GM12878 (cell line): ENCODE data around the gene AADACL2. TPM values are rescaled to one million over a fixed set of nuclear protein-coding genes. Genes with fewer than 3 reads are reported as not detected.

ENCODE experiments used
- ATAC-seq: fragments of 200-7000 bp; cut with Tn5 transposase; 3 replicates; pipeline ENCODE4 v1.9.1; 2020; ENCODE audit warnings: mild to moderate bottlenecking, moderate library complexity
- BruUV-seq: library from RNA; stranded (reverse); fragments of 400-500 nt; replicated peaks from 2 replicates; lab custom pipeline; 2021; lab: Mats Ljungman, UMichigan
- CTCF ChIA-PET: fragments of 300-600 bp; sonication (Branson Sonifier 250); formaldehyde crosslinking; extraction: SDS; loops from one replicate; lab custom pipeline; 2021; ENCODE audit warnings: inconsistent platforms; lab: Yijun Ruan, JAX
- POLR2A ChIA-PET: fragments of 350-600 bp; formaldehyde crosslinking; extraction: SDS; loops from one replicate; lab custom pipeline; 2021; ENCODE audit warnings: inconsistent platforms; lab: Charles Lee
- RAD21 ChIA-PET: fragments of 300-600 bp; sonication (Branson Sonifier 250); formaldehyde crosslinking; loops from one replicate; lab custom pipeline; 2023; ENCODE audit warnings: antibody characterized with exemption; ENCODE audit not compliant: unreplicated experiment; lab: Charles Lee
- SMC1A ChIA-PET: fragments of 300-600 bp; sonication (Branson Sonifier 250); formaldehyde crosslinking; loops from one replicate; lab custom pipeline; 2023; ENCODE audit not compliant: unreplicated experiment, uncharacterized antibody; lab: Charles Lee
- DNase-seq: peaks from one replicate; pipeline ENCODE4 v3.0.0-alpha.2; 2011; ENCODE audit warnings: low read depth, low spot score
- FAIRE-seq: peaks from 3 replicates; lab custom pipeline; 2011; peaks lifted over from hg19 to GRCh38; lab: Jason Lieb, UNC
- H2AFZ ChIP-seq: 2 replicates; pipeline ENCODE4 v1.6.0; 2011; ENCODE audit warnings: low read depth, low read length, control low read depth; ENCODE audit not compliant: control insufficient read depth
- H3K27ac ChIP-seq: 2 replicates; pipeline ENCODE4 v1.5.1; 2011; ENCODE audit warnings: control low read depth; ENCODE audit not compliant: control insufficient read depth, insufficient read depth
- H3K27me3 ChIP-seq, 2 experiments: replicated peaks in 1 of 2; 2 replicates each; pipeline versions ENCODE4 v1.6.0 to v1.6.1; 2011; ENCODE audit warnings: low read length in 1 of 2; ENCODE audit not compliant: control insufficient read depth in 2 of 2, insufficient read depth in 2 of 2
- H3K36me3 ChIP-seq, 2 experiments: 2 replicates each; pipeline ENCODE4 v1.5.1; 2011; ENCODE audit warnings: low read length in 1 of 2; ENCODE audit not compliant: control insufficient read depth in 2 of 2, insufficient read depth in 2 of 2
- H3K4me1 ChIP-seq: 2 replicates; pipeline ENCODE4 v1.6.1; 2011; ENCODE audit warnings: mild to moderate bottlenecking, low read length, moderate library complexity, mixed read lengths; ENCODE audit not compliant: control insufficient read depth, insufficient read depth
- H3K4me2 ChIP-seq: 2 replicates; pipeline ENCODE4 v1.6.0; 2011; ENCODE audit warnings: control low read depth; ENCODE audit not compliant: control insufficient read depth, insufficient read depth
- H3K4me3 ChIP-seq: fragments of 200-600 bp; sonication (generic); 2 replicates; pipeline ENCODE4 v1.5.1; 2016
- H3K79me2 ChIP-seq: 2 replicates; pipeline ENCODE4 v1.6.0; 2011; ENCODE audit warnings: low read length; ENCODE audit not compliant: control insufficient read depth, insufficient read depth
- H3K9ac ChIP-seq: 2 replicates; pipeline ENCODE4 v1.8.0; 2011; ENCODE audit warnings: low read length, control low read depth, mixed read lengths; ENCODE audit not compliant: control insufficient read depth, insufficient read depth
- H3K9me3 ChIP-seq: replicated peaks from 3 replicates; pipeline ENCODE4 v1.5.1; 2011; ENCODE audit warnings: mild to moderate bottlenecking, low read length; ENCODE audit not compliant: control insufficient read depth, insufficient read depth
- H4K20me1 ChIP-seq: 2 replicates; pipeline ENCODE4 v1.6.0; 2011; ENCODE audit not compliant: control insufficient read depth, insufficient read depth
- BRCA1 ChIP-seq: IDR thresholded peaks from 2 replicates; pipeline ENCODE4 v1.6.1; 2011; ENCODE audit warnings: low read depth, low read length, improper control_type of control experiment
- E2F8 ChIP-seq: fragments of 450-650 bp; IDR thresholded peaks from 2 replicates; pipeline ENCODE4 v1.6.1; 2018; ENCODE audit warnings: mild to moderate bottlenecking, low read depth, moderate library complexity; ENCODE audit not compliant: partially characterized antibody
- FOXM1 ChIP-seq: IDR thresholded peaks from 2 replicates; pipeline ENCODE4 v1.6.1; 2012; ENCODE audit warnings: low read depth, mild to moderate bottlenecking, inconsistent platforms, low read length, moderate library complexity
- HCFC1 ChIP-seq: fragments of 150-350 bp; IDR thresholded peaks from 2 replicates; pipeline ENCODE4 v1.6.1; 2014; ENCODE audit warnings: low read length
- HDAC2 ChIP-seq: fragments of 200-600 bp; sonication (generic); IDR thresholded peaks from 2 replicates; pipeline ENCODE4 v1.6.1; 2017
- JUND ChIP-seq: IDR thresholded peaks from 2 replicates; pipeline ENCODE4 v1.6.1; 2012; ENCODE audit warnings: low read depth, mild to moderate bottlenecking, low read length, improper control_type of control experiment, moderate library complexity
- MXI1 ChIP-seq: fragments of 150-350 bp; IDR thresholded peaks from 2 replicates; pipeline ENCODE4 v1.6.1; 2011; ENCODE audit warnings: low read depth, mild to moderate bottlenecking, inconsistent platforms, low read length, improper control_type of control experiment
- NFYA ChIP-seq: IDR thresholded peaks from 2 replicates; pipeline ENCODE4 v1.6.1; 2011; ENCODE audit warnings: low read depth, mild to moderate bottlenecking, low read length, improper control_type of control experiment, borderline replicate concordance
- PBX3 ChIP-seq: IDR thresholded peaks from 2 replicates; pipeline ENCODE4 v1.6.1; 2011; ENCODE audit warnings: mild to moderate bottlenecking, low read depth, low read length, moderate library complexity; ENCODE audit not compliant: insufficient replicate concordance
- RELA ChIP-seq: fragments of 450-650 bp; IDR thresholded peaks from 2 replicates; pipeline ENCODE4 v1.8.0; 2014; ENCODE audit warnings: borderline replicate concordance; ENCODE audit not compliant: partially characterized antibody
- TARDBP ChIP-seq: IDR thresholded peaks from 2 replicates; pipeline ENCODE4 v1.6.1; 2016; ENCODE audit warnings: borderline replicate concordance
- YY1 ChIP-seq: IDR thresholded peaks from 2 replicates; pipeline ENCODE4 v1.6.1; 2011; ENCODE audit warnings: low read depth, mild to moderate bottlenecking, low read length
- ZZZ3 ChIP-seq: IDR thresholded peaks from 2 replicates; pipeline ENCODE4 v1.6.1; 2011; ENCODE audit warnings: low read depth; ENCODE audit not compliant: control insufficient read depth, insufficient read length
- WGBS: methylation state at CpG from one replicate; pipeline ENCODE4 v1.1.6; 2016; ENCODE audit warnings: low lambda C conversion rate; ENCODE audit not compliant: insufficient replicate concordance, insufficient coverage; ENCODE audit errors: missing lambda C conversion rate; 5-methylcytosine and 5-hydroxymethylcytosine counted together
- in situ Hi-C: fragments of 300-500 bp; cut with MboI; formaldehyde crosslinking; loops from 9 replicates; pipeline ENCODE4 v1.14.3; 2018; ENCODE audit warnings: mixed read lengths
- intact Hi-C: fragments of 100-400 bp; cut with micrococcal nuclease; formaldehyde crosslinking; loops from one replicate; pipeline ENCODE4 v1.14.2; 2022; ENCODE audit not compliant: unreplicated experiment
- polyA plus RNA-seq, 11 experiments: library from polyadenylated mRNA; depleted of rRNA in 4 of 11; unstranded in 6 of 11; stranded (reverse) in 5 of 11; fragments of >200 nt; fragmentation: Nextera tagmentation in 4 of 11; fragmentation: Illumina TruSeq in 1 of 11; extraction: Ambion mirVana in 4 of 11; extraction: Trizol in 1 of 11; gene quantifications; 1 replicate in 1 of 11; 2 replicates in 10 of 11; pipeline versions ENCODE4 v1.2.1 to v1.2.3, GENCODE V29; 2011 to 2016; ENCODE audit warnings: inconsistent platforms in 2 of 11, missing spikeins in 2 of 11, low read depth in 1 of 11
- total RNA-seq, 4 experiments: library from RNA; depleted of rRNA in 3 of 4; stranded (reverse); fragments of >200 nt in 3 of 4; fragmentation: Illumina TruSeq in 1 of 4; extraction: Trizol in 1 of 4; gene quantifications; 2 replicates each; pipeline versions ENCODE4 v1.2.1 to v1.2.3, GENCODE V29; 2013 to 2021
- TF ChIP-seq, protein P1 (sequence below): fragments of 150-350 bp; IDR thresholded peaks from 2 replicates; pipeline ENCODE4 v1.6.1; 2014; ENCODE audit warnings: mild to moderate bottlenecking, low read depth, low read length
- TF ChIP-seq, protein P2 (sequence below): IDR thresholded peaks from 2 replicates; pipeline ENCODE4 v1.6.1; 2011; ENCODE audit warnings: borderline replicate concordance, low read depth, mild to moderate bottlenecking, moderate library complexity, low read length; ENCODE audit not compliant: insufficient read depth, poor library complexity, severe bottlenecking

AADACL2 gene
- total and polyA plus RNA-seq, 10 of the 15 experiments (the other 5 are each of a cell fraction or from before 2014, with no cell fraction given) = not detected

- TF ChIP-seq, protein P1, sequence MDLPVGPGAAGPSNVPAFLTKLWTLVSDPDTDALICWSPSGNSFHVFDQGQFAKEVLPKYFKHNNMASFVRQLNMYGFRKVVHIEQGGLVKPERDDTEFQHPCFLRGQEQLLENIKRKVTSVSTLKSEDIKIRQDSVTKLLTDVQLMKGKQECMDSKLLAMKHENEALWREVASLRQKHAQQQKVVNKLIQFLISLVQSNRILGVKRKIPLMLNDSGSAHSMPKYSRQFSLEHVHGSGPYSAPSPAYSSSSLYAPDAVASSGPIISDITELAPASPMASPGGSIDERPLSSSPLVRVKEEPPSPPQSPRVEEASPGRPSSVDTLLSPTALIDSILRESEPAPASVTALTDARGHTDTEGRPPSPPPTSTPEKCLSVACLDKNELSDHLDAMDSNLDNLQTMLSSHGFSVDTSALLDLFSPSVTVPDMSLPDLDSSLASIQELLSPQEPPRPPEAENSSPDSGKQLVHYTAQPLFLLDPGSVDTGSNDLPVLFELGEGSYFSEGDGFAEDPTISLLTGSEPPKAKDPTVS = no peak
- TF ChIP-seq ZZZ3 (no peak), BRCA1 (no peak), YY1 (no peak), RELA (no peak), HCFC1 (no peak)
- TF ChIP-seq, protein P2, sequence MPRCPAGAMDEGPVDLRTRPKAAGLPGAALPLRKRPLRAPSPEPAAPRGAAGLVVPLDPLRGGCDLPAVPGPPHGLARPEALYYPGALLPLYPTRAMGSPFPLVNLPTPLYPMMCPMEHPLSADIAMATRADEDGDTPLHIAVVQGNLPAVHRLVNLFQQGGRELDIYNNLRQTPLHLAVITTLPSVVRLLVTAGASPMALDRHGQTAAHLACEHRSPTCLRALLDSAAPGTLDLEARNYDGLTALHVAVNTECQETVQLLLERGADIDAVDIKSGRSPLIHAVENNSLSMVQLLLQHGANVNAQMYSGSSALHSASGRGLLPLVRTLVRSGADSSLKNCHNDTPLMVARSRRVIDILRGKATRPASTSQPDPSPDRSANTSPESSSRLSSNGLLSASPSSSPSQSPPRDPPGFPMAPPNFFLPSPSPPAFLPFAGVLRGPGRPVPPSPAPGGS = no peak
Measured at GRCh38 chr3:151792411-151792810, 58.7 kb downstream of the AADACL2 start (continued).

DNA sequence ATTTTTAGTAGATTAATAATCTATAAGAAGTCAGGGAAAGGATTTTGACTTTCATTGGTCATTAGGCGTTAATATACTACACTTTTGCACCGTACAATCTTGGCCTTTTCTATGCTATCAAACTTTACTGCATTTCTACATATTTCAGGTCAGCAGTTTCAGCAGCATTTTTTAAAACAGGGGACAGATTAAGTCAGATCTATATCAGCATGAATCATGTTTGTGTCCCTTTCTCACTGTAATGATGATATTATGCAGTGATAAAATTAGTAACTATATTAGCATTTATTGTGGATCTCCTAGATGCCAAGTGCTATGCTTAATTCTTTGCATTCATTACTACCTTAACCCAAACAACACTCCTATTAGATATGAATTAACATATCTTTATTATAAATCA lies 59.9 kb downstream of the AADACL2 start:
- H3K4me1 ChIP-seq = no peaks in the 10 kb centered on the region
- H3K9me3 ChIP-seq = no peaks in the 10 kb centered on the region
- no peaks in the 10 kb centered on the region for H3K27me3 ChIP-seq
- no peak for ATAC-seq
- no peak for FAIRE-seq
- intact Hi-C loops = no loop called here
- H3K4me3 ChIP-seq = no peak overlapping the region
- H3K9ac ChIP-seq = no peak overlapping the region
- RAD21 ChIA-PET = no interaction called here
- CTCF ChIA-PET = no interaction called here
- SMC1A ChIA-PET = no interaction called here
- no peaks in the 10 kb centered on the region for H3K36me3 ChIP-seq
- in situ Hi-C loops = no loop called here
- no TSS peak for BruUV-seq
- H2AFZ ChIP-seq = no peak overlapping the region
- H3K27ac ChIP-seq = no peak overlapping the region
- no peaks in the 10 kb centered on the region for H3K79me2 ChIP-seq
- no peaks in the 10 kb centered on the region for H4K20me1 ChIP-seq
- POLR2A ChIA-PET = interaction anchor here (1.2 kb wide), 1 partner anchor 10 kb away, joined by 4 read pairs; no protein-coding TSS in a partner anchor
- H3K4me2 ChIP-seq = no peak overlapping the region
- WGBS = 13% methylated on average over 2 of the region's 2 CpGs
- DNase-seq = no peak
- no peak for TF ChIP-seq HDAC2
- TF ChIP-seq NFYA = no peak
- TF ChIP-seq PBX3 = no peak
- no peak for TF ChIP-seq E2F8
- no peak for TF ChIP-seq MXI1
- no peak for TF ChIP-seq ZZZ3
- no peak for TF ChIP-seq TARDBP
- TF ChIP-seq JUND = no peak
- TF ChIP-seq, protein P2 = no peak
- TF ChIP-seq FOXM1 = no peak
